GM21717 (cell line): ENCODE results near the gene DVL1.

Experiments used
- ATAC-seq: cut with Tn5 transposase; IDR thresholded peaks from one replicate; pipeline ENCODE4 v1.9.1; 2021; ENCODE audit warnings: mild to moderate bottlenecking, moderate library complexity; ENCODE audit not compliant: unreplicated experiment

DVL1 gene

GRCh38 chr1:1356796-1357401, 7.7 kb upstream of the DVL1 start:
- no peak for ATAC-seq

- ATAC-seq, result no peak
Measured at GRCh38 chr1:1356166-1356795, 7.1 kb upstream of the DVL1 start.

GRCh38 chr1:1355416-1355815, 6.2 kb upstream of the DVL1 start:
- ATAC-seq, result no peak

GRCh38 chr1:1354271-1355247, 5.3 kb upstream of the DVL1 start:
- ATAC-seq, result no peak

- ATAC-seq, result no peak
Measured at GRCh38 chr1:1353389-1354151, 4.4 kb upstream of the DVL1 start.

GRCh38 chr1:1352786-1353388, 3.7 kb upstream of the DVL1 start:
- no peak for ATAC-seq

- ATAC-seq, result no peak
Measured at GRCh38 chr1:1351511-1352427, 2.6 kb upstream of the DVL1 start.

- no peak for ATAC-seq
Measured at GRCh38 chr1:1348420-1349255, 580 bp downstream of the DVL1 start.

- no peak for ATAC-seq
Measured at GRCh38 chr1:1347663-1348419, 1.4 kb downstream of the DVL1 start.

GRCh38 chr1:1347026-1347595, 2.1 kb downstream of the DVL1 start:
- no peak for ATAC-seq

GRCh38 chr1:1346501-1346890, 2.7 kb downstream of the DVL1 start:
- no peak for ATAC-seq

GRCh38 chr1:1345860-1346500, 3.2 kb downstream of the DVL1 start:
- ATAC-seq, result no peak

- no peak for ATAC-seq
Measured at GRCh38 chr1:1345384-1345783, 3.8 kb downstream of the DVL1 start.

GRCh38 chr1:1344655-1345361, 4.4 kb downstream of the DVL1 start:
- ATAC-seq, result no peak

GRCh38 chr1:1343811-1344421, 5.3 kb downstream of the DVL1 start:
- no peak for ATAC-seq

GRCh38 chr1:1342584-1343115, 6.6 kb downstream of the DVL1 start:
- ATAC-seq, result no peak
